ENCODE measurements around the gene NEGR1.

Gene NEGR1

DNA sequence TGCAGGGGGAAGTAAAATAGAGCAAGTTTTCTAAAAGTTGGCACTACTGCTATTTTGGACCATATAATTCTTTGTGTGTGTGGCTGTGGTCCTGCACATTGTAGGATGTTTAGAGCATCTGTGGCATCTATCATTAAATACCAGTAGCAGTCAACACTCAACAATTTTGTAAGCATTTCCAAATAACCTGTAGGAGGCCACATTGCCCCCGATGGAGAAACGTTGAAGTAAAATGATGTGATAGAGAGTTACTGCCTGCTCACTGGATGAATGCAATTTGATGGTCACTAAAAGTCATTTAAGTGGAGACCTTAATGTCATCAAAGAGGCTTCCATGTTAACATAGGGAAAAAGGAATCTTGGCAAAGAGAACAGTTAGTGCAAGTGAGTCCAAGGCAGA lies 560.8 kb downstream of the NEGR1 start:
- no peak for DNase-seq (ENCODE audit: extremely low read depth in 1 of 2, low read depth in 1 of 2)

GRCh38 chr1:71719330-71719729 lies 563.0 kb downstream of the NEGR1 start:
- no peak for DNase-seq (ENCODE audit: extremely low read depth in 1 of 2, low read depth in 1 of 2)

GRCh38 chr1:71717186-71717585 lies 565.2 kb downstream of the NEGR1 start:
- DNase-seq (ENCODE audit: extremely low read depth in 1 of 2, low read depth in 1 of 2) = no peak

GRCh38 chr1:71711456-71711855 lies 570.9 kb downstream of the NEGR1 start:
- no peak for DNase-seq (ENCODE audit: extremely low read depth in 1 of 2, low read depth in 1 of 2)

- DNase-seq (ENCODE audit: extremely low read depth in 1 of 2, low read depth in 1 of 2) = no peak
Observed at GRCh38 chr1:71706029-71706671, 576.2 kb downstream of the NEGR1 start.

- no peak for DNase-seq (ENCODE audit: extremely low read depth in 1 of 2, low read depth in 1 of 2)
Observed at GRCh38 chr1:71698186-71698585, 584.2 kb downstream of the NEGR1 start.

GRCh38 chr1:71695821-71696220 lies 586.5 kb downstream of the NEGR1 start:
- DNase-seq (ENCODE audit: extremely low read depth in 1 of 2, low read depth in 1 of 2) = no peak

GRCh38 chr1:71695084-71695483 lies 587.3 kb downstream of the NEGR1 start:
- no peak for DNase-seq (ENCODE audit: extremely low read depth in 1 of 2, low read depth in 1 of 2)

DNA sequence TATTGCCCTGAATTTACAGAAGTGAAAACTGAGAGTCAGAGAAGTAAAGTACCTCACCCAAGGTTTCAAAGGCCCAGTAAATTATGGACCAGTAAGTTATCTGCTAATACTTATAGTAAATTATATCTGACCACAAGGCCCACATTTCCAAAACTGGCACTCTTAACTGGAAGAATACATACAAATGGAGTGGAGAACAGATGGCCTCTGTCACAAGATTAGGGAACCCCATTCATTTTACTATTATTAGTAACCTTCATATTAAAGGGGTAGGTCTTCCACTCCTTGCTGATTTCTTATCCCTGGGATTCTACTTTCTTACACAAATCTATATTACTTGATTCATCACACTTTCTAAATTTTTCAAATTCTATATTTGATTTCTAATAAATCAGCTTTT lies 588.8 kb downstream of the NEGR1 start:
- DNase-seq (ENCODE audit: extremely low read depth in 1 of 2, low read depth in 1 of 2) = no peak

DNA sequence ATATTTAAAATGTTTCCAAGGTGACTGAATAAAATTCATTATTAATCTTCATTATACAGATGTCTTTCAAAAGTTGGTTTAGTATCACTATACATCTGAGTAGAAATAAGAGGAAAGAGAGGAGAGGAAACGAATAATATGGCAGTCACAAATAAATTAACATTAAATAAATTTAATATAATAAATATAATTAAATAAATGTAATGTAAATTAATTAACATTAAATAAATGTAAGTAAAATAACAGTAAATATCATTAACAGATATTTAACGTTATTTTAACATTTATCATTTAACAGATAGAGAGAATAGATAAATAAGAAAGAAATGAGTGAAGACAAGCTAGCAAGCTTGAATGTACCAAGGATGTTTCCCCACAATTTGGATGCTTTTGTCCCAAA lies 592.7 kb downstream of the NEGR1 start:
- no peak for DNase-seq (ENCODE audit: extremely low read depth in 1 of 2, low read depth in 1 of 2)

DNA sequence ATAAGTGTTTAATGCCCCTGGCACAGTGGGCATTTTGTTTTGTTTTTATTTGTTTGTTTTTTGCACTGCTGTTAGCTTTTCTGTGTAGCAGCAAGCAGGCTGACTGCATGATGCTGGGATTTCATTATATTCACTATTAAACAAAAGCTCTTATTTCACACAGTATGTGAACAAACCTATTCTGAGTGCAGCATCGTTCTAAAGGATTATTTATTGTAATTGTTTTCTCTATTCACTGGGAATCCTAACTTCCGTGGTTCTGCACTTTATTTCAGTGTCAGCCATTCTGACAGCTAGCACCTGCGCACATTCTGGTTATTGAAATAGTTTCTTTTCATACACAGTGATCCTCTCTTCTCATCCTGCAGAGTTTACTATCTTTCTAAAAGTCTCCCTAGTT lies 595.0 kb downstream of the NEGR1 start:
- no peak for DNase-seq (ENCODE audit: extremely low read depth in 1 of 2, low read depth in 1 of 2)

- DNase-seq (ENCODE audit: extremely low read depth in 1 of 2, low read depth in 1 of 2) = no peak
Observed at GRCh38 chr1:71676979-71677925, 605.1 kb downstream of the NEGR1 start.

DNA sequence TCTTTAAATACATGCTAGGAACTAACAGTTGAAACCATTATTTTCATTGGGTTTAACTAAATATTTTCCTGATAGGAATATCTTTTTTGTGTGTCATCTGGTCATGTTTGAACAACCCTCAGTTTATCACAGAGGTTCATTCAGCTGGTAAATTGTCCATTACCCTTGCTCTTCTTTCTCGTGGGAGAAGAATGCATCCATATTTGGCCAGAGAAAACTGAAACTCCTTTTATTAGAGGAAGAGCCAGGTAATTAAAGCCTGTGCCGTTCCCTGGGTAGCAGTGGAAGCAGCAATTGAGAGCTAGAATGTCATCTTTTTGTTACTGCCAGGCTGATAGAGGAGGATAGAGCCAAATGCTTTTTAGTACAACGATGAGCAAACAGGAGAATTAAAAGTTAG lies 614.3 kb downstream of the NEGR1 start:
- no peak for DNase-seq (ENCODE audit: extremely low read depth in 1 of 2, low read depth in 1 of 2)

DNA sequence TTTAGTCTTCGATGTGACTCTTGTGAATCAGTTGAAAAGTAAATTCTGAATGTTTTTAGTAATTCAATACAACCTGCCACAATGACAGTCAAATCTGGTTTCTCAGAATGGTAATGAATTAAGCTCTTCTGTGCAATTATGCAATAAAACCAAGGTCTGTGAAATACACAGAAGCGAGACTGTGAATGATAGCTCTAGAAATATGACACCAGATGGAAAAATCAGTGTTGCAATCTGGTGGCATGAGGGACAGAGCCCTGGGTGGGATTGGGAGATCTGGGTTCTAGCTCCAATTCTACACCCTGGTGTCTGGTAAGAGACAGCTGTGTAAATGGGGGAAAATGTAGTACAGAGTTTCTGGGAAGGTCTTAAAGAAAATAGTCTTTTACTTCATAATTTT lies 615.1 kb downstream of the NEGR1 start:
- no peak for DNase-seq (ENCODE audit: extremely low read depth in 1 of 2, low read depth in 1 of 2)

DNA sequence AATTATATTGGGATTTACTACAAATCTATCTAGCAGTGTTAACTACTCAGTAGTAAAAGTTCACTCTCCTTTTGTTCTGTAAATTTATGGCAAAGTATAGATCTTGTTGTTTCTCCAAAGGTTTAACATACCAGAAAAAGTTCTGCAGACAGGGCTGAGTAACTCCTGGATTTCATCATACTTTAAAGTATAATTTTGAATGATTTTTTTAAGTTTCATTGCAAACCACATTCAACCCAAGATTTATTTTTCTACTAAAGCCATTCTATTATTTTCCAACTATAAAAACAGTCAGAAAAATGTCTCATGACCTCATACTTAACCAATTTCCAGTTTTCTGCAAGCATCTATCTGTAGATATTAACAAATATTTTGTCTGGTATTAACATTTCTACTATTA lies 615.7 kb downstream of the NEGR1 start:
- DNase-seq (ENCODE audit: extremely low read depth in 1 of 2, low read depth in 1 of 2) = no peak

- DNase-seq (ENCODE audit: extremely low read depth in 1 of 2, low read depth in 1 of 2) = no peak
Observed at GRCh38 chr1:71660411-71660810, 621.9 kb downstream of the NEGR1 start.

- no peak for DNase-seq (ENCODE audit: extremely low read depth in 1 of 2, low read depth in 1 of 2)
Observed at GRCh38 chr1:71657891-71658679, 624.3 kb downstream of the NEGR1 start.

GRCh38 chr1:71656902-71657301 lies 625.4 kb downstream of the NEGR1 start:
- no peak for DNase-seq (ENCODE audit: extremely low read depth in 1 of 2, low read depth in 1 of 2)

DNA sequence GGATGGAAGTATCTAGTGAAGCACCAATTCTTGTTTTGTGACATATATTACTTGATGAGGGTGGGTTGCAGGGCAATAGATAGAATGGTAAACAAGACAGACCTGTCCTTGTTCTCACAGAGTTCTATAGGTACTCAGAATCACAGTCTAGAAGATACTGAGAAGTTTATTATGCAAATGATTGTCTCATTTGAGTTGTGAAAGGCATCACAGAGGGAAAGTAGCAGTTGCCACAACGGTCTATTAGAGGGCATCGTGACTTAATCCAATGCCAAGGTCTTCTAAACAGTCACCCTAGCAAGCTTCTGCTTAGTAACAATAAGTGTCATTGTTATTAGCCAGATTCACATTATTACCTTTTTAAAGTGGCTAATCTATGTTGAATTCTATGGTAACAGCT lies 626.7 kb downstream of the NEGR1 start:
- DNase-seq (ENCODE audit: extremely low read depth in 1 of 2, low read depth in 1 of 2) = no peak

- no peak for DNase-seq (ENCODE audit: extremely low read depth in 1 of 2, low read depth in 1 of 2)
Observed at GRCh38 chr1:71653952-71654351, 628.4 kb downstream of the NEGR1 start.

DNA sequence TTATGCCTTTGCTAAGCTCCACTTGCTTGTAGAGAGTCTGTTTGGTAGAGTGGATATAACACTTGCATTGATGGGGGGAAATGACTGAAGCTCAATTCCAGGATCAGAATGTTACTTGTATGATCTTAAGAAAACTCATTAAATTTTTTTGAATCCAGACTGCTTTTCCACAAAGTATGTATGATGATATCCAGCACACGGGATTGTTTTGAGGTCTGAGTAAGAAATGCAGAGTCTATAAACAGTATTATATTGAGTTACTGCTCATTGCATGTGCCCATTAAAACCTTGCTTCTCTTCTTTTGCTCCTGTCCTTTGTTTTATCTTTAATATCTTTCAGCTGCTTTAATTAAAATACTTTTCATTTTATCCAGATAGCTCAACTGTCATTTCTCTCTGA lies 631.1 kb downstream of the NEGR1 start:
- DNase-seq (ENCODE audit: extremely low read depth in 1 of 2, low read depth in 1 of 2) = no peak

- DNase-seq (ENCODE audit: extremely low read depth in 1 of 2, low read depth in 1 of 2) = no peak
Observed at GRCh38 chr1:71650119-71650518, 632.2 kb downstream of the NEGR1 start.
